ENCODE measurements around the gene EPHA6. TPM values are rescaled to one million over a fixed set of nuclear protein-coding genes. Genes with fewer than 3 reads are reported as not detected.
"Not testable (repeated sequence)": the region's sequence is repeated elsewhere in the genome, so short reads cannot be mapped to it uniquely, and the experiment has no call there.

EPHA6 gene
- total RNA-seq, 4 donors from 2014 or later: 2.1 to 7.0 (median 5.8) TPM

GRCh38 chr3:97464035-97464434 lies 649.6 kb downstream of the EPHA6 start:
- Histone ChIP-seq H3K36me3 (no peaks in the 10 kb centered on the region), H3K4me1 (no peaks in the 10 kb centered on the region), H3K27ac (no peak overlapping the region), H3K27me3 (no peaks in the 10 kb centered on the region), H3K4me3 (replicated peaks in 1 of 3) (no peak overlapping the region), H3K9me3 (no peaks in the 10 kb centered on the region)
- intact Hi-C loops (cut with DNase I): no loop called here
- no peak for DNase-seq
- WGBS, 2 donors: 14 to 20% methylated on average over 1 of the region's 1 CpG
- TF ChIP-seq CTCF (IDR thresholded peaks at IDR 0.05) (no peak), POLR2A (IDR thresholded peaks at IDR 0.05) (no peak)

- TF ChIP-seq POLR2A (IDR thresholded peaks at IDR 0.05) (no peak), CTCF (IDR thresholded peaks at IDR 0.05) (no peak)
- H3K9me3 ChIP-seq: no peaks in the 10 kb centered on the region
- 69 to 78% methylated on average over 2 of the region's 2 CpGs for WGBS, 2 donors
- no peaks in the 10 kb centered on the region for H3K4me1 ChIP-seq
- no peak for DNase-seq
- H3K36me3 ChIP-seq: no peaks in the 10 kb centered on the region
- no peak overlapping the region for H3K4me3 ChIP-seq (replicated peaks in 1 of 3)
- intact Hi-C loops (cut with DNase I): no loop called here
- H3K27ac ChIP-seq: no peak overlapping the region
- H3K27me3 ChIP-seq: no peaks in the 10 kb centered on the region
Measured at GRCh38 chr3:97470481-97470880, 656.1 kb downstream of the EPHA6 start.

GRCh38 chr3:97479740-97480139 lies 665.3 kb downstream of the EPHA6 start:
- no peak overlapping the region for H3K27ac ChIP-seq

GRCh38 chr3:97480696-97481289 lies 666.4 kb downstream of the EPHA6 start:
- H3K36me3 ChIP-seq; H3K9me3 ChIP-seq; H3K27ac ChIP-seq; intact Hi-C loops (cut with DNase I); H3K27me3 ChIP-seq; H3K4me3 ChIP-seq (replicated peaks in 1 of 3); DNase-seq: not testable (repeated sequence)
- peaks cover 11 to 12% of the 10 kb centered on the region in 2 donors for H3K4me1 ChIP-seq
- 97% methylated on average over 27 to 29 of the region's 29 CpGs for WGBS, 2 donors

More at GRCh38 chr3:97479740-97480139, 665.3 kb downstream of the EPHA6 start:
- Histone ChIP-seq H3K9me3 (no peaks in the 10 kb centered on the region), H3K4me1 (peaks cover 11 to 12% of the 10 kb centered on the region in 2 donors), H3K27me3 (no peaks in the 10 kb centered on the region), H3K36me3 (no peaks in the 10 kb centered on the region), H3K4me3 (replicated peaks in 1 of 3) (no peak overlapping the region)
- DNase-seq: no peak
- intact Hi-C loops (cut with DNase I): no loop called here
- TF ChIP-seq POLR2A (IDR thresholded peaks at IDR 0.05): no peak
- no peak for TF ChIP-seq CTCF (IDR thresholded peaks at IDR 0.05)

DNA sequence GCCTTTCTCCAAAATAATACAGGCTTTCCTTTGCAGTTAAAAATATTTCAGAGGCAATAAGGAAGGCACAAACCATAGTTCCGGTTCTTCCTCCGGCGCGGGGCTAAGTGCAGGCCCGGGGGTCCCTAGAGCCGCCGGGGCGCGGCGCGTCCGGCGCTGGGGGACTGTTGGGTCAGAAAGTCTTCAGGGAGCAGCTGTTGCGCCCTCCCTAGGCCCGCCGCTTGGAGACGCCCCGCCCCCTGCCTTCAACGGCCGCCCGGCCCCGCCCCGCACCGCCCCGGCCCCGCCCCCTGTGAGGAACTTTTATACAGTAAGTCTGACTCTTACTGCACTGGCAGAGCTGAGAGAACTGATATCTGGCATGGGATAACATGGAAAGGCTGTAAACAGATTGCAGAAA lies 667.0 kb downstream of the EPHA6 start:
- no peaks in the 10 kb centered on the region for H3K9me3 ChIP-seq
- no peaks in the 10 kb centered on the region for H3K27me3 ChIP-seq
- peaks cover 10% of the 10 kb centered on the region in 2 donors for H3K4me1 ChIP-seq
- TF ChIP-seq POLR2A (IDR thresholded peaks at IDR 0.05) (no peak), CTCF (IDR thresholded peaks at IDR 0.05) (no peak)
- H3K27ac ChIP-seq: no peak overlapping the region
- intact Hi-C loops (cut with DNase I): no loop called here
- H3K36me3 ChIP-seq: no peaks in the 10 kb centered on the region
- DNase-seq: no peak
- H3K4me3 ChIP-seq (replicated peaks in 1 of 3): no peak overlapping the region
- 98% methylated on average over 26 of the region's 26 CpGs for WGBS, 2 donors
